Peyer's patch (tissue), 4 donors: ENCODE measurements around the gene STK36.

Experiments used
- CTCF ChIP-seq, 6 experiments: fragments of 450-650 bp in 4 of 6; fragments of 200-600 bp in 2 of 6; sonication (generic) in 1 of 6; IDR thresholded peaks; one replicate each; pipeline ENCODE4 v1.5.1; 2017 to 2019; ENCODE audit warnings: antibody characterized with exemption in 6 of 6, mild to moderate bottlenecking in 3 of 6, moderate library complexity in 1 of 6
- POLR2A ChIP-seq, 2 donors: fragments of 450-650 bp; IDR thresholded peaks; one replicate each; pipeline ENCODE4 v1.5.1; 2017; ENCODE audit warnings: antibody characterized with exemption in 2 of 2, mild to moderate bottlenecking in 2 of 2, moderate library complexity in 2 of 2

GRCh38 chr2:218721488-218721887 lies 49.6 kb downstream of the STK36 start:
- TF ChIP-seq CTCF (IDR thresholded peaks at IDR 0.05), result no peak
- TF ChIP-seq POLR2A (IDR thresholded peaks at IDR 0.05), result no peak
